ENCODE results near the gene TLX2. TPM values are rescaled to one million over a fixed set of nuclear protein-coding genes. Genes with fewer than 3 reads are reported as not detected.

The TLX2 gene
- total RNA-seq, 1 donor from 2014 or later = not detected

GRCh38 chr2:74497777-74498499, 16.3 kb upstream of the TLX2 start:
- Histone ChIP-seq H3K9ac (no peak overlapping the region), H3K9me3 (ENCODE audit: low read depth) (no peaks in the 10 kb centered on the region), H3K36me3 (no peaks in the 10 kb centered on the region), H3K79me2 (ENCODE audit: low read depth) (no peaks in the 10 kb centered on the region), H3K27ac (no peak overlapping the region), H3K4me3 (peak overlapping the region; percentile 48), H3K4me2 (peak overlapping the region; percentile 91), H3K4me1 (peaks cover 31% of the 10 kb centered on the region), H4K20me1 (ENCODE audit: low read depth) (peaks cover 35% of the 10 kb centered on the region), H3F3A (ENCODE audit: low read depth) (peaks cover 41% of the 10 kb centered on the region), H3K27me3 (peaks cover 89% of the 10 kb centered on the region), H2AFZ (replicated peaks) (peak overlapping the region; percentile 66)
- peaks cover 70% of the 10 kb centered on the region for H3K27me3 Mint-ChIP-seq (ENCODE audit: insufficient read depth, low read depth)
- peaks cover 32% of the 10 kb centered on the region for H3K4me1 Mint-ChIP-seq
- peaks cover 2% of the 10 kb centered on the region for H3K9me3 Mint-ChIP-seq
- TF ChIP-seq EZH2 (IDR thresholded peaks at IDR 0.05) (peak; percentile 82), EZH2phosphoT487 (IDR thresholded peaks at IDR 0.05) (peak; percentile 44)
- TF ChIP-seq, protein P1, sequence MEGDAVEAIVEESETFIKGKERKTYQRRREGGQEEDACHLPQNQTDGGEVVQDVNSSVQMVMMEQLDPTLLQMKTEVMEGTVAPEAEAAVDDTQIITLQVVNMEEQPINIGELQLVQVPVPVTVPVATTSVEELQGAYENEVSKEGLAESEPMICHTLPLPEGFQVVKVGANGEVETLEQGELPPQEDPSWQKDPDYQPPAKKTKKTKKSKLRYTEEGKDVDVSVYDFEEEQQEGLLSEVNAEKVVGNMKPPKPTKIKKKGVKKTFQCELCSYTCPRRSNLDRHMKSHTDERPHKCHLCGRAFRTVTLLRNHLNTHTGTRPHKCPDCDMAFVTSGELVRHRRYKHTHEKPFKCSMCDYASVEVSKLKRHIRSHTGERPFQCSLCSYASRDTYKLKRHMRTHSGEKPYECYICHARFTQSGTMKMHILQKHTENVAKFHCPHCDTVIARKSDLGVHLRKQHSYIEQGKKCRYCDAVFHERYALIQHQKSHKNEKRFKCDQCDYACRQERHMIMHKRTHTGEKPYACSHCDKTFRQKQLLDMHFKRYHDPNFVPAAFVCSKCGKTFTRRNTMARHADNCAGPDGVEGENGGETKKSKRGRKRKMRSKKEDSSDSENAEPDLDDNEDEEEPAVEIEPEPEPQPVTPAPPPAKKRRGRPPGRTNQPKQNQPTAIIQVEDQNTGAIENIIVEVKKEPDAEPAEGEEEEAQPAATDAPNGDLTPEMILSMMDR (IDR thresholded peaks at IDR 0.05) = no peak
- peak; percentile 57 for DNase-seq (ENCODE audit: low spot score)
- peak overlapping the region; percentile 81 for H3K4me3 Mint-ChIP-seq
- peaks cover 3% of the 10 kb centered on the region for H3K36me3 Mint-ChIP-seq
- H3K27ac Mint-ChIP-seq = no peak overlapping the region

GRCh38 chr2:74498500-74499266, 15.6 kb upstream of the TLX2 start:
- peaks cover 41% of the 10 kb centered on the region for H3F3A ChIP-seq (ENCODE audit: low read depth)
- no peak overlapping the region for H3K27ac Mint-ChIP-seq
- peak; percentile 29 for TF ChIP-seq EZH2 (IDR thresholded peaks at IDR 0.05)
- TF ChIP-seq, protein P1 (IDR thresholded peaks at IDR 0.05) = no peak
- peak; percentile 95 for TF ChIP-seq EZH2phosphoT487 (IDR thresholded peaks at IDR 0.05)
- H2AFZ ChIP-seq (replicated peaks) = peak overlapping the region; percentile 66
- peaks cover 35% of the 10 kb centered on the region for H3K4me1 ChIP-seq
- H3K4me3 ChIP-seq = peak overlapping the region; percentile 48
- peak overlapping the region; percentile 91 for H3K4me2 ChIP-seq
- peak overlapping the region; percentile 79 for H3K4me3 Mint-ChIP-seq
- peaks cover 2% of the 10 kb centered on the region for H3K9me3 Mint-ChIP-seq
- peaks cover 35% of the 10 kb centered on the region for H4K20me1 ChIP-seq (ENCODE audit: low read depth)
- no peak overlapping the region for H3K9ac ChIP-seq
- no peaks in the 10 kb centered on the region for H3K36me3 ChIP-seq
- H3K4me1 Mint-ChIP-seq = peaks cover 32% of the 10 kb centered on the region
- H3K27me3 Mint-ChIP-seq (ENCODE audit: insufficient read depth, low read depth) = peaks cover 76% of the 10 kb centered on the region
- H3K9me3 ChIP-seq (ENCODE audit: low read depth) = no peaks in the 10 kb centered on the region
- no peaks in the 10 kb centered on the region for H3K36me3 Mint-ChIP-seq
- H3K27ac ChIP-seq = no peak overlapping the region
- no peaks in the 10 kb centered on the region for H3K79me2 ChIP-seq (ENCODE audit: low read depth)
- DNase-seq (ENCODE audit: low spot score) = peak; percentile 88
- peaks cover 97% of the 10 kb centered on the region for H3K27me3 ChIP-seq

GRCh38 chr2:74499267-74499939, 14.8 kb upstream of the TLX2 start, which contains the start of gene LBX2:
TSS of gene LBX2 (minus strand) at chr2:74499603. CDS start at chr2:74499537, 66 bp downstream.
- peaks cover 100% of the 10 kb centered on the region for H3K27me3 ChIP-seq
- H2AFZ ChIP-seq (replicated peaks) = peak within 1 kb of the TSS; percentile 66
- peaks cover 47% of the 10 kb centered on the region for H3F3A ChIP-seq (ENCODE audit: low read depth)
- DNase-seq (ENCODE audit: low spot score) = peak; percentile 60
- H3K9ac ChIP-seq = no peak within 1 kb of the TSS
- H3K27ac ChIP-seq = no peak within 1 kb of the TSS
- peaks cover 83% of the 10 kb centered on the region for H3K27me3 Mint-ChIP-seq (ENCODE audit: insufficient read depth, low read depth)
- H3K9me3 Mint-ChIP-seq = peaks cover 2% of the 10 kb centered on the region
- H3K36me3 Mint-ChIP-seq = peaks cover 2% of the 10 kb centered on the region
- peak within 1 kb of the TSS; percentile 48 for H3K4me3 ChIP-seq
- no peaks in the 10 kb centered on the region for H3K79me2 ChIP-seq (ENCODE audit: low read depth)
- peaks cover 35% of the 10 kb centered on the region for H3K4me1 ChIP-seq
- no peak within 1 kb of the TSS for H3K27ac Mint-ChIP-seq
- peak within 1 kb of the TSS; percentile 91 for H3K4me2 ChIP-seq
- peak within 1 kb of the TSS; percentile 79 for H3K4me3 Mint-ChIP-seq
- no peaks in the 10 kb centered on the region for H3K9me3 ChIP-seq (ENCODE audit: low read depth)
- H3K36me3 ChIP-seq = no peaks in the 10 kb centered on the region
- H3K4me1 Mint-ChIP-seq = peaks cover 39% of the 10 kb centered on the region
- TF ChIP-seq, protein P1 (IDR thresholded peaks at IDR 0.05) = no peak
- TF ChIP-seq EZH2 (IDR thresholded peaks at IDR 0.05) = peak; percentile 88
- peak; percentile 93 for TF ChIP-seq EZH2phosphoT487 (IDR thresholded peaks at IDR 0.05)
- H4K20me1 ChIP-seq (ENCODE audit: low read depth) = peaks cover 35% of the 10 kb centered on the region
